ENCODE measurements around the gene VWA7.

- TF ChIP-seq GATA3 (IDR thresholded peaks at IDR 0.05; ENCODE audit: low read depth, low read length) = no peak
- no peak for TF ChIP-seq GATA2 (IDR thresholded peaks at IDR 0.05; ENCODE audit: low read depth, low read length)
Measured at GRCh38 chr6:31736768-31737314, 40.3 kb downstream of the VWA7 start.

Data from SH-SY5Y (cell line).